Nephron (organoid): ENCODE data around the gene ICE2.

Experiments used
- H3K27ac Mint-ChIP-seq, 3 experiments: 2 replicates each; pipeline ENCODE4 v1.8.0; 2020; ENCODE audit warnings: mixed read lengths in 3 of 3, mild to moderate bottlenecking in 2 of 3, moderate library complexity in 1 of 3
- H3K27me3 Mint-ChIP-seq: 2 replicates; pipeline ENCODE4 v1.8.0; 2021; ENCODE audit warnings: low read depth, mild to moderate bottlenecking, moderate library complexity, mixed read lengths
- H3K36me3 Mint-ChIP-seq: 2 replicates; pipeline ENCODE4 v1.8.0; 2020; ENCODE audit warnings: low read depth, mixed read lengths
- H3K4me1 Mint-ChIP-seq: 2 replicates; pipeline ENCODE4 v1.8.0; 2020; ENCODE audit warnings: mixed read lengths
- H3K4me3 Mint-ChIP-seq, 3 experiments: 2 replicates each; pipeline ENCODE4 v1.8.0; 2020; ENCODE audit warnings: mild to moderate bottlenecking in 3 of 3, mixed read lengths in 3 of 3, moderate library complexity in 2 of 3
- H3K9me3 Mint-ChIP-seq: 2 replicates; pipeline ENCODE4 v1.8.0; 2020; ENCODE audit warnings: mixed read lengths
- TF ChIP-seq, protein P1 (sequence below), 3 experiments: fragments of 200-600 bp; sonication (generic); IDR thresholded peaks; one replicate each; pipeline ENCODE4 v1.5.0; 2021; ENCODE audit warnings: antibody characterized with exemption in 3 of 3; ENCODE audit not compliant: unreplicated experiment in 3 of 3

The ICE2 gene

DNA sequence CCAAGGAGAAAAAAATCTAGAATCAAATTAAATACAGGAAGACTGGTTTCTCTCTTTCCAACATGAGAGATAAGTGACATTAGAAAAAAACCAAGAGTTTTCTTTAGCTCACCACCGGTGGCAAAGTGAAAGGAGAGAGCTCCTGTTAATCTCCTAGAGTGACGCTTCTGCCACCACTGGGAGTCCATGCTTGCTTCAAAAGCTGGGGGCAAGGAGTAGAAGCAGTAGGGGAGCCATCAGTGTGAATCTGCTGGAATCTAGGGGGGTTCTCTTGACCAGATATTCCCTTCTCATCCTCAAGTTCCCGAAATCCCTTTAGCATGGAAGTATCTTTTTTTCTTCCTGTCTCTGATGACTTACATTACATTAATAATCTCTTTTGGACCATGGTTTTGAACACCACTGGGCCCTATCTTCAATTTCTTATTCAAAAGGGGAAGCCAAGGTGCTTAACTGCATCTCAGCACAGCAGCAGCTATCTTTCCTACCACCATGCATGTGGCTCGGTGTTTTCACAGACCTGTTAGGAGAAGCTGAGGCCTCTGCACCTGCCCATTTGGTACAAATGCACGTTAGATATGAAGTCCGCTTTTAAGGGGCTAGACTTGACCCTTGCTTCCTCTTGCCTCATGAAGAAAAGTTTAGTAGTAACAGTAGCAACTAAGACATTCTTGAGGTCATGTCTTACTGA lies 6.6 kb upstream of the ICE2 start:
- TF ChIP-seq, protein P1, sequence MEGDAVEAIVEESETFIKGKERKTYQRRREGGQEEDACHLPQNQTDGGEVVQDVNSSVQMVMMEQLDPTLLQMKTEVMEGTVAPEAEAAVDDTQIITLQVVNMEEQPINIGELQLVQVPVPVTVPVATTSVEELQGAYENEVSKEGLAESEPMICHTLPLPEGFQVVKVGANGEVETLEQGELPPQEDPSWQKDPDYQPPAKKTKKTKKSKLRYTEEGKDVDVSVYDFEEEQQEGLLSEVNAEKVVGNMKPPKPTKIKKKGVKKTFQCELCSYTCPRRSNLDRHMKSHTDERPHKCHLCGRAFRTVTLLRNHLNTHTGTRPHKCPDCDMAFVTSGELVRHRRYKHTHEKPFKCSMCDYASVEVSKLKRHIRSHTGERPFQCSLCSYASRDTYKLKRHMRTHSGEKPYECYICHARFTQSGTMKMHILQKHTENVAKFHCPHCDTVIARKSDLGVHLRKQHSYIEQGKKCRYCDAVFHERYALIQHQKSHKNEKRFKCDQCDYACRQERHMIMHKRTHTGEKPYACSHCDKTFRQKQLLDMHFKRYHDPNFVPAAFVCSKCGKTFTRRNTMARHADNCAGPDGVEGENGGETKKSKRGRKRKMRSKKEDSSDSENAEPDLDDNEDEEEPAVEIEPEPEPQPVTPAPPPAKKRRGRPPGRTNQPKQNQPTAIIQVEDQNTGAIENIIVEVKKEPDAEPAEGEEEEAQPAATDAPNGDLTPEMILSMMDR (IDR thresholded peaks at IDR 0.05; ENCODE audit: unreplicated experiment in 3 of 3) = no peak
- no peaks in the 10 kb centered on the region for H3K9me3 Mint-ChIP-seq
- no peaks in the 10 kb centered on the region for H3K4me1 Mint-ChIP-seq
- H3K4me3 Mint-ChIP-seq = no peak overlapping the region
- H3K36me3 Mint-ChIP-seq = no peaks in the 10 kb centered on the region
- H3K27ac Mint-ChIP-seq = no peak overlapping the region
- H3K27me3 Mint-ChIP-seq = no peaks in the 10 kb centered on the region

- H3K9me3 Mint-ChIP-seq = no peaks in the 10 kb centered on the region
- peaks cover 18% of the 10 kb centered on the region for H3K4me1 Mint-ChIP-seq
- no peak overlapping the region for H3K4me3 Mint-ChIP-seq
- no peak overlapping the region for H3K27ac Mint-ChIP-seq
- no peaks in the 10 kb centered on the region for H3K27me3 Mint-ChIP-seq
- TF ChIP-seq, protein P1 (IDR thresholded peaks at IDR 0.05; ENCODE audit: unreplicated experiment in 3 of 3) = no peak
- no peaks in the 10 kb centered on the region for H3K36me3 Mint-ChIP-seq
These were observed 4.1 kb upstream of the ICE2 start for GRCh38 chr15:60483042-60483441.

DNA sequence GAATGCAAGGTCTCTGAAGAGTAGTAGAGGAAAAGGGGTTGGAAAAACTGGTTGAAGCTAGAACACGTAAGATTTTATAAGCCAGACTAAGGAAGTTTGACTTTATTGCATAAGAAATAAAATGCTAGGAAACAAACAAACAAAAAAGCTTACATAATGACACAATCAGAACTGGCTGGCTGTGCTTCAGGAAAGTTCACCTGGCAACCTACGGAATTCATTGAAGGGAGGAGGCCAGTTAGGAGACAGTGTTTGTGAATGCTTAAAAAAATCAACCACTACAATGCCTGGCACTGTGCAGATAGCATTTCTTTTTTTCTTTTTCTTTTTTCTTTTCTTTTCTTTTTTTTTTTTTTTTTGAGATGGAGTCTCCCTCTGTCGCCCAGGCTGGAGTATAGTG lies 1.9 kb upstream of the ICE2 start:
- H3K27me3 Mint-ChIP-seq = no peaks in the 10 kb centered on the region
- H3K27ac Mint-ChIP-seq = no peak overlapping the region
- H3K4me1 Mint-ChIP-seq = peaks cover 39% of the 10 kb centered on the region
- peak overlapping the region in 1 of 3 experiments; percentile 96 for H3K4me3 Mint-ChIP-seq
- TF ChIP-seq, protein P1 (IDR thresholded peaks at IDR 0.05; ENCODE audit: unreplicated experiment in 3 of 3) = no peak
- H3K36me3 Mint-ChIP-seq = peaks cover 4% of the 10 kb centered on the region
- H3K9me3 Mint-ChIP-seq = no peaks in the 10 kb centered on the region

DNA sequence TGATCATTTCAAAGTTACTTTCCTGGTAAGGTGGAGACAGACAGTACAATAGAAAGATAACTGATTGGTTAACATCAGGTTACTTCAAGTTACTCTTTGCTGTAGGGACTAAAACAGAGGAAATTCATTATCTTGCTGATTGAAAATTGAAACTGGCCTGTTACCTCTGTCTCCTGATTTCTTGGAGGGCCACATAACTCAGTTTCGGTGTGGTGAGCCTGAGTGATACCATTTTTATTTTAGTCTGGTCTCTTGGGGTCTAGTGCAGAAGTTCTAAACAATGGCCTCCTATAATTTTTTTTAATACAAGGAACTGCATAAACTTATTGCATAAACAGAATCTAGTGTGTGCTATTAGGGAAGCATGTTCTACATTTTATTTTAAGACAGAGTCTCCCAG lies 1.2 kb upstream of the ICE2 start:
- Mint-ChIP-seq H3K27me3 (no peaks in the 10 kb centered on the region), H3K9me3 (no peaks in the 10 kb centered on the region), H3K27ac (peak overlapping the region; percentile 99 to 100 (median 99)), H3K4me3 (peak overlapping the region; percentile 95 to 96 (median 96)), H3K36me3 (peaks cover 4% of the 10 kb centered on the region), H3K4me1 (peaks cover 39% of the 10 kb centered on the region)
- TF ChIP-seq, protein P1 (IDR thresholded peaks at IDR 0.05; ENCODE audit: unreplicated experiment in 3 of 3) = no peak

- Mint-ChIP-seq H3K4me3 (peak overlapping the region; percentile 95 to 96 (median 96)), H3K27me3 (no peaks in the 10 kb centered on the region), H3K4me1 (peaks cover 45% of the 10 kb centered on the region), H3K9me3 (no peaks in the 10 kb centered on the region), H3K36me3 (peaks cover 10% of the 10 kb centered on the region), H3K27ac (peak overlapping the region; percentile 99 to 100 (median 99))
- TF ChIP-seq, protein P1 (IDR thresholded peaks at IDR 0.05; ENCODE audit: unreplicated experiment in 3 of 3) = no peak
These were observed 594 bp upstream of the ICE2 start for GRCh38 chr15:60479361-60480110.
